ENCODE data around the gene CELSR1.

The CELSR1 gene

DNA sequence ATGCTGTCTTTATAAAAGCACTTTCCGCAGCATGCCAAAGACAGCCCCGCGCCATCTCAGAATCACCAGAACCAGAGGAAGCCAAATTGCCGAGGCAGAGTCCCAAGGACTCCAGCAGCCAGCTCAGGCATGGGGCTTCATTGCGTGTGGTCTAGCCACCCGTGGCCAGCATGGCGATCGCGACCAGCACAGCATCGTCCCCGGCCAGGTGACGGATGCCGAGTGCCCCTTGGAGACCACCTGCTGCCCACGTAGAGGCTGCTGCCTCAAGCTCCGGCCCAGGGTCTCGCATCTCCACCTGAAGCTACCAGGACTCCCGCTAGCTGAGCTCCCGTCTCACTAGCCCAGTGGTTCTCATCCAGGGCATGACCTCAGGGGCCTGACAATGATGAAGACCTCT lies 109.2 kb downstream of the CELSR1 start (continued):
- TF ChIP-seq, protein P1, sequence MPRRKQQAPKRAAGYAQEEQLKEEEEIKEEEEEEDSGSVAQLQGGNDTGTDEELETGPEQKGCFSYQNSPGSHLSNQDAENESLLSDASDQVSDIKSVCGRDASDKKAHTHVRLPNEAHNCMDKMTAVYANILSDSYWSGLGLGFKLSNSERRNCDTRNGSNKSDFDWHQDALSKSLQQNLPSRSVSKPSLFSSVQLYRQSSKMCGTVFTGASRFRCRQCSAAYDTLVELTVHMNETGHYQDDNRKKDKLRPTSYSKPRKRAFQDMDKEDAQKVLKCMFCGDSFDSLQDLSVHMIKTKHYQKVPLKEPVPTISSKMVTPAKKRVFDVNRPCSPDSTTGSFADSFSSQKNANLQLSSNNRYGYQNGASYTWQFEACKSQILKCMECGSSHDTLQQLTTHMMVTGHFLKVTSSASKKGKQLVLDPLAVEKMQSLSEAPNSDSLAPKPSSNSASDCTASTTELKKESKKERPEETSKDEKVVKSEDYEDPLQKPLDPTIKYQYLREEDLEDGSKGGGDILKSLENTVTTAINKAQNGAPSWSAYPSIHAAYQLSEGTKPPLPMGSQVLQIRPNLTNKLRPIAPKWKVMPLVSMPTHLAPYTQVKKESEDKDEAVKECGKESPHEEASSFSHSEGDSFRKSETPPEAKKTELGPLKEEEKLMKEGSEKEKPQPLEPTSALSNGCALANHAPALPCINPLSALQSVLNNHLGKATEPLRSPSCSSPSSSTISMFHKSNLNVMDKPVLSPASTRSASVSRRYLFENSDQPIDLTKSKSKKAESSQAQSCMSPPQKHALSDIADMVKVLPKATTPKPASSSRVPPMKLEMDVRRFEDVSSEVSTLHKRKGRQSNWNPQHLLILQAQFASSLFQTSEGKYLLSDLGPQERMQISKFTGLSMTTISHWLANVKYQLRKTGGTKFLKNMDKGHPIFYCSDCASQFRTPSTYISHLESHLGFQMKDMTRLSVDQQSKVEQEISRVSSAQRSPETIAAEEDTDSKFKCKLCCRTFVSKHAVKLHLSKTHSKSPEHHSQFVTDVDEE (CRISPR knock-in tag; IDR thresholded peaks at IDR 0.05) = no peak
- TF ChIP-seq SNAI2 (CRISPR knock-in tag; IDR thresholded peaks at IDR 0.05) = no peak
- TF ChIP-seq, protein P2, sequence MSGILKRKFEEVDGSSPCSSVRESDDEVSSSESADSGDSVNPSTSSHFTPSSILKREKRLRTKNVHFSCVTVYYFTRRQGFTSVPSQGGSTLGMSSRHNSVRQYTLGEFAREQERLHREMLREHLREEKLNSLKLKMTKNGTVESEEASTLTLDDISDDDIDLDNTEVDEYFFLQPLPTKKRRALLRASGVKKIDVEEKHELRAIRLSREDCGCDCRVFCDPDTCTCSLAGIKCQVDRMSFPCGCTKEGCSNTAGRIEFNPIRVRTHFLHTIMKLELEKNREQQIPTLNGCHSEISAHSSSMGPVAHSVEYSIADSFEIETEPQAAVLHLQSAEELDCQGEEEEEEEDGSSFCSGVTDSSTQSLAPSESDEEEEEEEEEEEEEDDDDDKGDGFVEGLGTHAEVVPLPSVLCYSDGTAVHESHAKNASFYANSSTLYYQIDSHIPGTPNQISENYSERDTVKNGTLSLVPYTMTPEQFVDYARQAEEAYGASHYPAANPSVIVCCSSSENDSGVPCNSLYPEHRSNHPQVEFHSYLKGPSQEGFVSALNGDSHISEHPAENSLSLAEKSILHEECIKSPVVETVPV (CRISPR knock-in tag; IDR thresholded peaks at IDR 0.05) = no peak

DNA sequence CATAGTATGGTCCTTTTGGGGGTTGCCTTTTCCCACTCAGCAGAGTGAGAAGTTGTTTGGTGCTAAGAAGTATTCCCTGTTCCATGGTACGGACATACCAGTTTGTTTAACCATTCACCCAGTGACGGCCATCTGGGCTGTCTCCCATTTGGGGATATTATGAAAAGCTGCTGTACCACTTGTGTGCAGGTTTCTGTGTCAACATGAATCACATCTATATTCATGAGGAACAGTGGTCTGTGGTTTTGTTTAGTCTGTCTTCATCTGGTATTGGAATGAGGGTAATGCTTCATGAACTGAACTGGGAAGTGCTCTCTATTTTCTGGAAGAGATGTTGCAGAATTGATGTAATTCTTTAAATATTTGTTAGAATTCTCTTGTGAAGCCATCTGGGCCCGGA lies 112.4 kb downstream of the CELSR1 start:
- TF ChIP-seq ESRRG (CRISPR knock-in tag; IDR thresholded peaks at IDR 0.05) = no peak
- TF ChIP-seq TCF4 (CRISPR knock-in tag; IDR thresholded peaks at IDR 0.05; ENCODE audit: borderline replicate concordance) = no peak
- no peak for TF ChIP-seq GLIS3 (CRISPR knock-in tag; IDR thresholded peaks at IDR 0.05)
- TF ChIP-seq ZFP30 (CRISPR knock-in tag; IDR thresholded peaks at IDR 0.05) = no peak
- no peak for TF ChIP-seq ZNF70 (CRISPR knock-in tag; IDR thresholded peaks at IDR 0.05)
- TF ChIP-seq ISL1 (CRISPR knock-in tag; IDR thresholded peaks at IDR 0.05) = no peak
- no peak for TF ChIP-seq RARB (CRISPR knock-in tag; IDR thresholded peaks at IDR 0.05)
- TF ChIP-seq, protein P2 (CRISPR knock-in tag; IDR thresholded peaks at IDR 0.05) = no peak
- TF ChIP-seq, protein P3, sequence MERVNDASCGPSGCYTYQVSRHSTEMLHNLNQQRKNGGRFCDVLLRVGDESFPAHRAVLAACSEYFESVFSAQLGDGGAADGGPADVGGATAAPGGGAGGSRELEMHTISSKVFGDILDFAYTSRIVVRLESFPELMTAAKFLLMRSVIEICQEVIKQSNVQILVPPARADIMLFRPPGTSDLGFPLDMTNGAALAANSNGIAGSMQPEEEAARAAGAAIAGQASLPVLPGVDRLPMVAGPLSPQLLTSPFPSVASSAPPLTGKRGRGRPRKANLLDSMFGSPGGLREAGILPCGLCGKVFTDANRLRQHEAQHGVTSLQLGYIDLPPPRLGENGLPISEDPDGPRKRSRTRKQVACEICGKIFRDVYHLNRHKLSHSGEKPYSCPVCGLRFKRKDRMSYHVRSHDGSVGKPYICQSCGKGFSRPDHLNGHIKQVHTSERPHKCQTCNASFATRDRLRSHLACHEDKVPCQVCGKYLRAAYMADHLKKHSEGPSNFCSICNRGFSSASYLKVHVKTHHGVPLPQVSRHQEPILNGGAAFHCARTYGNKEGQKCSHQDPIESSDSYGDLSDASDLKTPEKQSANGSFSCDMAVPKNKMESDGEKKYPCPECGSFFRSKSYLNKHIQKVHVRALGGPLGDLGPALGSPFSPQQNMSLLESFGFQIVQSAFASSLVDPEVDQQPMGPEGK (CRISPR knock-in tag; IDR thresholded peaks at IDR 0.05; ENCODE audit: borderline replicate concordance) = no peak
- TF ChIP-seq ZNF8 (CRISPR knock-in tag; IDR thresholded peaks at IDR 0.05) = no peak
- TF ChIP-seq BACH2 (CRISPR knock-in tag; IDR thresholded peaks at IDR 0.05; ENCODE audit: borderline replicate concordance) = no peak
- TF ChIP-seq ZNF565 (CRISPR knock-in tag; conservative IDR thresholded peaks at IDR 0.05; ENCODE audit: low read depth) = no peak
- no peak for TF ChIP-seq CSDC2 (CRISPR knock-in tag; IDR thresholded peaks at IDR 0.05)
- no peak for TF ChIP-seq ARNTL (CRISPR knock-in tag; IDR thresholded peaks at IDR 0.05; ENCODE audit: borderline replicate concordance, low read depth)
- TF ChIP-seq ZC3H10 (CRISPR knock-in tag; IDR thresholded peaks at IDR 0.05) = no peak
- ATAC-seq = no peak

DNA sequence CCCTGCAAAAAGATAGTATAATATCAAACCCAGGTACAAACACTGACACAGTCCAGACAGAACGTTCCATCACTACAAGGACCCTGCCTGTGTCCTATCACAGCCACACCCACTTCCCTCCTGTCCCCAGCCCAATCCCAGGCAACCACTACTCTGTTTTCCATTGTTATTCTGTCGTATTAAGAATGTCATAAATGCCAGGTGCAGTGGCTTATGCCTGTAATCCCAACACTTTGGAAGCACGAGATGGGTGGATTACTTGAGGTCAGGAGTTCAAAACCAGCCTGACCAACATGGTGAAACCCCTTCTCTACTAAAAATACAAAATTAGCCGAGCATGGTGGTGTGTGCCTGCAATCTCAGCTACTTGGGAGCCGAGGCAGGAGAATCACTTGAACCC lies 112.9 kb downstream of the CELSR1 start:
- ATAC-seq = no peak
- TF ChIP-seq GLIS3 (CRISPR knock-in tag; IDR thresholded peaks at IDR 0.05) (no peak), RARB (CRISPR knock-in tag; IDR thresholded peaks at IDR 0.05) (no peak), PPARA (CRISPR knock-in tag; IDR thresholded peaks at IDR 0.05; ENCODE audit: borderline replicate concordance) (no peak), ZFP30 (CRISPR knock-in tag; IDR thresholded peaks at IDR 0.05) (no peak), TCF4 (CRISPR knock-in tag; IDR thresholded peaks at IDR 0.05; ENCODE audit: borderline replicate concordance) (no peak), SNAI2 (CRISPR knock-in tag; IDR thresholded peaks at IDR 0.05) (no peak)
- TF ChIP-seq, protein P1 (CRISPR knock-in tag; IDR thresholded peaks at IDR 0.05) = no peak
